Stimulated activated CD8-positive, alpha-beta memory T cell treated with anti-CD3 and anti-CD28 coated beads, Interleukin-15, amount 100 ng/mL, for 1 hour (primary cell): ENCODE data around the gene EPHA2.

Experiments
- DNase-seq: peaks from one replicate; pipeline ENCODE4 v3.0.0-alpha.2; 2020; ENCODE audit warnings: low read depth

Gene EPHA2

DNA sequence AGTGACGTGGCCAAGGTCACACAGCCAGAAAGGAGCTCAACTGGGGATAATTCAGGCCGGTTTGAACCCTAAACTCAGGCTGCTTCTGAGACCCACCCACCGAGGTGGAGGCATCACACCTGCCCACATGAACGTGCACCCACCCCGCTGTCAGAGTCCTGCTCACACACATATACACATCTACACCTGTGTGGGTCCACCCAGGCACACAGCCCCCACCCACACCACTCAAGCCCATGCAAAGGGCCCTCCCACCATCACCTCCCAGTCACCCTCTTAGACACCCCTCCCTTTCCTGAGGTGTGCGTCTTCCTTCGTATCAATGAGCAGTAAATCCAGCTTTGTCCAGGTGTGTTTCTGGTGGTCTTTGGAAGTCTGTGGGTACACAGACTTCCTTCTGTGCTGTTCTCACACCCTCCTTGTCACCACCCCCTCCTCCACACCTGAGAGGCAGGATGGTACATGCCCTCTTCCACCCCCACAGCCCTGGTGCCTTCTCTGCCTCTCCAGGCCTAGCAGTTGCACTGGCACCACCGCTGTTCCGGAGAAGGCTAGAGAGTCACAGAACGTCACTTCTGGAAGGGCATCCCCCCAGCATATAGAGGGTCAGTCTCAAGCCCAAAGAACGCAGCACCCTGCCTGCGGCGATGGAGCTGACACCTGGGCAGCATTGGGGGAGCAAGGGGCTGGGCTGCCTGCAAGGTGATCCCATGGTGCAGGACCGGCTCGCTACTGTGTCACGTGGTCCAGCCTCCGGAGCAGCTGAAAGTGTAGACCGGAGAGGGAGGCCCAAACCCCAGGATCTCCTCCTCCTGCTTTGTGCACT lies 63.6 kb downstream of the EPHA2 start:
- no peak for DNase-seq

DNA sequence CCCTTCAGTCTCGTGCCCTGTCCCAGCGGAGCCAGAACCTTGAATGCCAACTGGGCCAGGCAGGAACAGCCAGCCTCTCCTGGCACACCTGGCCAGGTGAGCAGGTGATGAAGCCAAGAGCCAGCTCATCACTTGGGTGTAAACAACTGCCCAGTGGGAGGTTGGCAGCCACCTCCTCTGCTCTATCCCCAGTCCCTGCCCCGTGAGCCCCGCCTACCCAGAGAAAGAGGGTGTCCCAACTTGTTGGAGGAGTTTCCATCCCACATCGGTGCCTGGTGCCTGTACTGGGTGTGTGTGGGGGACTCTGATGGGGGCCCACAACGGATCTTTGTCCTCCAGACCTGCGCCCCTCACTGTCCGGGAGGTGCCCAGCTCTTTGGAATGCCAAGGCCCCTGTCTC lies 64.6 kb downstream of the EPHA2 start:
- no peak for DNase-seq

DNA sequence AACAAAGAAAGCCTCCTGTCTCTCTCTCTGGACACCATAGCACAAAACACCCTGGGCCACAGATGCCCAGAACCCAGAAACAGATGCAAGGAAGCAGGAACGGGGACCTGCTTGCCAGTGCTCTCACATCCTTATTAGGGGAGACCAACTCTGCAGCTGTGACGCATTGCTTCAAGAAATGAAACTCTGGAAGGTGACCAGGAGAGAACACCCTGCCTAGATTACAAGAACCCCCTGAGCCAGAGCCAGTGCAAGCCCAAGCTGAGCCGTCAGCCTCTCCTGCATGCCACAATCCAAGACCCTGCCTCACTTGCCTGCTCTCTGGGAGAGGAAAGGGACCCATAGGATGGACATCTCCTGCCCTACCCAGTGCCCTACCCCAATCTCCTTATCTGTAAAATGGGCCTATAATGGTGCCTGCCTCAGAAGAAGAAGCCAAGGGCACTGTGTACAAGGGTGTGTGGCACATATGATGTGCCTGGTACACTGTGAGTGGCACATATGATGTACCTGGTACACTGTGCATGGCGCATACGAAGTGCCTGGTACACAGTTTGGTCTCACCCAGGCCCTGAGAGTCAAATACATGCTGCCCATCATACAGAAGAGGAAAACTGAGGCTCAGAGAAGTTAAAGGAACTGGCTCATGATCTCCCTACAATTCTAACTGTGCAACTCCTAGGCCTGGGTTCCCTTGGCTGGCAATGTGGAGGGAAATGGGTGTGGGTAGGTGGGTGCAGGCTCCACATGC lies 65.6 kb downstream of the EPHA2 start:
- DNase-seq = no peak

DNA sequence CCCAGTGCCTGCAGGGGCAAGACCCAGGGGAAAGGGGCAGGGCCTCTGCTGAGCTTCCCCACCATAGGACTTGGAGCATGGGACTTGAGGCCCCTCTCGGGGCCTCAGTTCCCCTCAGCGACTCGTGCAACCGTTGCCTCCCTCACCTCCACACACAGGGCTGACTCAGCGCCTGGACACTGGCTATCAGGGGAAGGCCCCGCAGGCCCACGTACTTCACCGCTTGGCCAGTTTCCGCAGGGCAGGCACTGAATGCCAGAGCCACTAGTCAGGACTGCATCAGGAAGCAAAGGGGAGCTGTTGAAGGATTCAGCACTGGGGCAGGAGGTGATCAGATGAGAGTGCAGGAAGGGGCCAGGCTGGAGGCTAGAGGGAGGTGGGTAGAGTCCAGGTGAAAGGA lies 66.9 kb downstream of the EPHA2 start:
- DNase-seq = no peak

DNA sequence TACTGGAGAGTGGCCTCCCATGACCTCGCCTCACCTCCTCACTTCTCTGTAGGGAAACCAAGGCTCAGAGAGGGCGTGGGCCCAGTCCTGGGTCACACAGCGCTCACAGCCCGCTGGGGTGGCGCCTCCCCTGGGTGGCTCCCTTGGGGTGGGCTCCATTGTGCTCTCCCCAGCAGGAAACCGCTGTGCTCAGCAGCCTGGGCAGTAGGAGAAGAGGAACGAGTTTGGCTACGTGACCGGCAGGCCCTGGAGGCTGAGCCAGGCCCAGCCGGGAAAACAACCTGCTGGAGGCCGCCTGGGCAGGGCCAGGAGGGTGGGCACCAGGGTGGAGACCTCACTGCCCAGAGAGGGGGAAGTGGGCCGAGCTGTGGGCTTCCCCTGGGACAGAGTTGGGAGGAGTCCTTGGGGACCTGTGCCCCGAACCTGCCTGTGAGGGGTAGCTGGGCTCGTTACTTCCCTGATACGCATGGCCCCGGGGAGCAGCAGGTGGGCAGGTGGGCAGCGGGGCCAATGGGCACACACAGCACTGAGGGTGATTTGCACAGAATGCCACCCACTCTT lies 67.4 kb downstream of the EPHA2 start:
- DNase-seq = no peak

DNA sequence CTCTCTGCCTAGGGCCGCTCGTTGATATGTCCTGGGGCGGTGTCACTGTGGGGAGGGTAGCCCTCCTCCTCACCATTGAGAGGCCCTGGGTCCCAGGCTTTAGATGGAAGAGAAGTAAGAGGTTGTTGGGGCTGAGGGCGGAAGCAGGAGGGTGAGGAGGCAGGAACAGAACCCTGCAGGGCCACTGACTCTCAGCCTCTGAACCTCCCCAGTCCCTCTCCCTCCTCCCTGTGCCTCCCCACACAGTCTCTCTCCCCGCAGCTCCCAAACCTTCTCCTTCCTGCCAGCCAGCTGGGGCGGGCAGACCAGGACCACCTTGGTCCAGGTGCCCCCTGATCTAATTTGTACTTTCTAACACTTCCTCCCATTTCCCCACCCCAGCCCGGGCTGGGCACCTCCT lies 68.1 kb downstream of the EPHA2 start:
- DNase-seq = no peak

DNA sequence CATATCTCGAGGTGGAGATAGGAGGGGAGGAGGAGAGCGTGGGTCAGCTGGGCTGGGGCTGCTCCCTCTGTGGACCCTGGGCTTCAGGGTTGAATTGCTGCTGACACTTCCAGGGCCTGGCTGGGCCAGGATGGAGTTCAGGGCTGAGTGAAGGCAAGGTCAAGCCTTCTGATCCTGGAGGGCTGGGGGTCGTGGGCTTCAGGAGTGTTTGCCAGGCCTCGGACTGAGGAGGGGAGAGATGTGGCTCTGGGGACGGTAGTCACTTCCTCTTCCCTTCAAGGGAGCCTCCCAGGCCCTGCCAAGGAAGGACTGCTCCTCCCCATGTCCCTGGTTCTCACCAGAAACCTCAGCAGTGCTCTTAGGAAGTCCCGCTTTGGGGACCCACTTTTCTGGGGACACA lies 70.3 kb downstream of the EPHA2 start:
- no peak for DNase-seq

DNA sequence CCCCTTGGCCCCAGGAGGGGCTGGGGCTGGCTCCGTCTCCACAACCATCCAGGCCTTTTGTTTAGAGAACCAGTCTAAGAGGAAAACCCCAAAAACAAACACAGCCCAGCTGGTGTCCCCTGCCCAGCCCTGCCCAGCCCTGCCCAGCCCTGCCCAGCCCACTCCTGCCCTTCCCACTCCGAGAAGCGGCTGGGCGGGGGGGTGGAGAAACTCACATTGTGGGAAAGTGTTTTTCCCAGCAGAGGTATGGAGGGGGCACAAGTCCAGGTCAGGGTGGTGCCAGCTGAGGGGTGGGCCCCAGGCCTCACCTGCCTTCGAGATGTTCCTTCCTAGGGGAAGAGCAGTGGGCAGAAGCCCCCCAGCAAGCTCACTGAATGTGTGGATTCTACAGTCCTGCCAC lies 72.4 kb downstream of the EPHA2 start:
- no peak for DNase-seq

DNA sequence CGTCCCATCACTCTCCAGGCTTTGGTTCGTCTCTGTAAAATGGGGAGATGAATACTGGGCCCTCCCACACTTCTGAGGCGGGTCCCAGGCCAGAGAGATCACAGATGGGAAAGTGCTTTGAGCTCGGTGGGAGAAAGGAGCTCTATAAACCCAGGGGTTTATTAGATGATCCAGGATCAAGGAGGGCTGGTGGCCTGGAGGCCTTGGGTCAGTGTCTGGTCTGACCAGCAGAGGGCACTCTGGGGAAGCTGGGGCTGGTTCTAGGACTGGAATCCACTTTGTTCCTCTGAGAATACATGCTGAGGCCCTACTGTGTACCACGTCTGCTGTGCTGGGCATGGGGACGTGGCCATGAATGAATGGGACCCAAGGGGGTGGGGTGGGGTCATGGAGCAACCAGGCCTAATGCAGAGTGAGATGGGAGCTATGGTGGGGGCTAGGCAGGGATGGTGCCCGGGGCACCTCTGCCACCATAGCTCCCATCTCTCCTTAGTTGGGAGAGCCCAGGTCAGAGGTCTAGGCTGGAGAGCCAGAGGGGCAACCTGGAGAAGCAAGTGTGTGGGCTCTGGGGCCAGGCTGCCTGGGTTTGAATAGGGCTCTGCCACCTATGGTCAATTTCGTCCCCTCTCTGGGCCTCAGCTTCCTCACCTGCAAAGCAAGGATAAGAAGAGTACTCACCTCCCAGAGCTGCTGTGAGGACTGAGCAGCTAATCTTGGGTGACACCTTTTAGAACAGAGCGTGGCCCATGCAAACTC lies 73.4 kb downstream of the EPHA2 start:
- DNase-seq = peak; percentile 31

DNA sequence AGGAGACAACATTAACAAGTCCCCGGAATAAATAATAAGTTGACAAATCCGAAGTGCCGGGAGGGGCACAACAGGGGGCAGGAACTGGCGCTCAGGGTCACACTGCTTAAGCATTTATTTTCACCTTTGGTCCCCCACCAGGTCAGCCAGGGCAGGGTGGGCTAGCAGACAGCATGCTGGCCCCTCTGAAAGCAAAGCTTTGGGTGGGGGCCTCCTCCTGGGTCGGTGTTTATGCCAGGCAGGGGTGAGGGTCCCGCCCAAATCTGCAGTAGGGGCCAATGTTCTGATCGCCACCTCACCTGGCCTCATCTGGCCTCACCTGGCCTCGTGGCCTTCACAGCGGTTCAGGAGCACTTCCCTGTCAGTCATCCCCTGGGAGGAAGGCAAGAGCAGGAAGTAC lies 74.2 kb downstream of the EPHA2 start:
- DNase-seq = no peak

DNA sequence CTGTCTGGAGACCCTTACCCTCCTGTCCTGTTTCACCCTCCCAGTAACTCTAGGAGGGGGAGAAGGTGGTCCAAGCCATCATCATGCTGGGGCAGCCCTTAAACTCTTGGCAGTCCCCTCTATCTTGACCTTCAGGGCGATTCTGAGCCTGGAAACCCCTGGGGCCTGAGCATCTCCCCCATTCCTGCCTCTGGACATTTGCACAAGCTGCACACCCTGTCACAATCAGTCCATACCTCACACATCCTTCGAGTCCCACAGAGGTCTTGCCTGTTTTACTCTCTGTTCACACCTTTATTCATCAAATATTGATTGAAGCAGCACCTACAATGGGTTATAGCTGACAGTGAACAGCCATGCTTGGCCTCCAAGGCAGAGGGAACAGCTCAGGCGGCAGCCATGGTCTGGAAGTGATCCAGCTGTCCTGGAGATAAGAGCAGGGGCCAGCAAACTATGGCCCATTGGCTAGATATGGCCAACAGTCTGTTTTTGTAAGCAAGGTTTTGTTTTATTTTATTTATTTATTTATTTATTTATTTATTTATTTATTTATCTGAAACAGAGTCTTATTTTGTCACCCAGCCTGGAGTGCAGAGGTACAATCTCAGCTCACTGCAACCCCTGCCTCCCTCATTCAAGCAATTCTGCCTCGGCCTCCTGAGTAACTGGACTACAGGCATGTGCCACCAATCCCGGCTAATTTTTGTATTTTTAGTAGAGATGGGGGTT lies 75.3 kb downstream of the EPHA2 start:
- DNase-seq = no peak

DNA sequence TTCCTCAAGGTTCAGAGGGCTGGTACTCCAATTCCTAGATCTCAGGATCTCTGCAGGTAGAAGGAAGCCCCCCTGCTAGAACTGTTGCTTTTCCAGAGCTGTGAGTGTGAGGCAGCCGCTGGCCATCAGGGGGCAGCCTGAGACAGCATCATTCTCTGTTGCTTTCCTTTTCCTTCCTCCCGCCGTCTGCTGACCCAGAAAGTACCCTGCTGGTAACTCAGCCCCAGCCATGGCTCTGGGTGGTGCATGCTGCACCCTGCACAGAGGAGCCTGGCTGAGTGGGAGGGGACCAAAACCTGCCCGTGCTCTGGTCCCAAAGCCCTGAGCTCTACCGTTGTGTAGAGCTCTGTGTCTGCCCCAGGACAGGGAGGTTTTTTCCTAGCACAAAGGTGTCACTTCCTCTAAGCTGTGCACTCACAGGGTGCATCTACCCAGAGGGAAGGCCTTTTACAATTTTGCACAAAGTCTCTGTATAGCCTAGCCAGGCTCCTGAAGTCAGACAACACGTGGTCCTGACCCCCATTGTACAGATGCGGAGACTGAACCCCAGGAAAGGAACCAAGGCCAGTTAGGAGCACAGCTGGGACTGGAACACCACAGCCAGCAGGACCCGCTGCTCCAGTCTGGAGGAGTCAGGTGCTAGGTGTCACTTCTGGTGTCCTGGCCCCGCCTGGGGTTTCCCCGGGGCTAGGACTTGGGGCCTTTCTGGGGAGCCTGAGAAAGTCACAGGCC lies 76.8 kb downstream of the EPHA2 start:
- DNase-seq = peak; percentile 53

DNA sequence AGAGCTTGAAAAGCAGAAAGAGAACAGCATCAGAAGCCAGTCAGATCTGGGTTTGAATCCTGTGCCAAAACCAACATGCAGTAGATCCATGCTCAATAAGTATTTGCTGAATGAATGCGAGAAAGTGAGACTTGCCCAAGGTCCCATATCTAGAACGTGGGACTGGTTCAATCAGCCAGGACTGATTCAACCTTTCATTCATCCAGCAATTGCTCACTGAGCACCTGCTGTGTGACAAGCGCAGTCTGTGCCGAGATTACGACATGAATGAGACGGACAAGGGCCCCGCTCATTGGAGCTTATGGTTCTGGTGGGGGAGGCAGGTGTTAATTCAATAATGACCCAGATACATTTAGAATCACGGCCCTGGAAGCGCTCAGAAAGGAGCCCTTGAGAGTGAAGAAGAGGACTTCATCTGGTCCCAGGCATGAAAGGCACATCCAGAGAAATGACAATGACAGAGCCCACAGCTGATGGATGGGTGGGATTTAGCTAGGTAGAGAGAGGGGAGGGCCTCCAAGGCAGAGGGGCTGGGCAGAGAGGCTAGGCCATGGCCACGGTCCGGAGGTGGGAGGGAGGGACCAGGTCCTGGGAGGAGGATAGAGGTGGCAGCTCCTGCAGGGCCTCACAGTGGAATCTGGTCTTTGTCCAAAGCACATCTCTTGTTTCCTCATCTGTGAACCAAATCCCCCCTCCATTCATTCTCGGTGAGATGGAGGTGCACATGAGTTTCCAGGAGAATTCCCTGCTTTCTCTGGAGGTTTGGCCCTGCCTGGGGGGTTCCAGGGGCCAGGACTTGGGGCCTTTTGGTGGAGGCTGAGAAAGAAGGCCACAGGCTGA lies 78.2 kb downstream of the EPHA2 start:
- no peak for DNase-seq

DNA sequence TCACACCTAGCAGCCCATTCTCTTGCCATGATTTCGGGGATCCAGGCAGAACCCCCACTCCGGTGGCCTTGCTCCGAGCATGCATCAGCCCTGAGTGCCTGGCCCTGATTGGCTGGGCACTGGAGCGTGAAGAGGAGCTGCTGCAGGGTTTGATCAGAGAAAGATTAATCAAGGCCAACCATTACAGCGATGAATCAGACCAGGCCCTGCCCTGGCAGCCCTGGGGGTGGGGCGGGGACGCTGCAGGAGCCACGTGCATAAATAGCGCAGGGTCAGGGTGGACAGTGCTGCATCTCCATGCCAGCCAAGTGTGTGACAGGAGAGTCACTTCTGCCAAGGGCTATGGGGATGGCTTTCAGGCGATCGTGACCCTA lies 79.0 kb downstream of the EPHA2 start:
- DNase-seq = no peak

DNA sequence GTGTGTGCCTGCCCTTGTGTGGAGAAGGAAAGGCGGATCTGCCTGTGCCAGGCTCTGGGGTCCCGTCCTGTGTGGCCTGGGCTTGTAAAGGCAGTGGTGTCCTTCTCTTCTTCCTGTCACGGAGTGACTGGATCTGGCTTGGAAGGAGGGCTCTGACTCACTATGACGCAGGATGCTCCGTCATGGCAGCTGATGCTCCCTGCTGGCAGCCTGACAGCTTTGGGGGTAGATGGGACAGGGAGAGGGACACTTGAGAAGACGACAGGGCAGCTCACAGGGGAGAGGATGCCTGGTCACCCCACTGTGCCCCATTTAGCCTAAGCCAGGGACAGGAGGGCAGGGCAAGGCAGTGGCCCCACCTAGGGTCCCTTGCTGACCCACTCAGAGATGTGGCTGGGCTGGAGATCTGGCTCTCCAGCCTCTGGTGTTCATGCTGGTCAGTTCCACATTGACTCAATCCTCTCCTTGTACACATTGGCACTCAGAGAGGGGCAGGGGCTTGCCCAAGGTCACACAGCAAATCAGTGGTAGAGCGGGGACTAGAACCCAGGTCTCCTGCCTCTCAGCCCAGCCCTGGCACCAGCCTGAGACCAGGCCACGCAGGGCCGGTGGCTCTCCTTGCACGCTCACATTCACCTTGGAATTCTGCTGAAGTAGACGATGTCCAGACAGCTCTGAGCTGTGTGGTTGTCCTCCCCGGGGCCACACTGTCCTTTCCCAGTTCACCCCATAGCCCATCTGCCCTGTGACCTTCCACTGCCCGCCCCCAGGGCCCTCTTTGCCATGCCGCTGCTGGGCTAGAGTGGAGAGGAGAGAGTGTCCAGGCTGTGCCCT lies 79.6 kb downstream of the EPHA2 start:
- DNase-seq = no peak

DNA sequence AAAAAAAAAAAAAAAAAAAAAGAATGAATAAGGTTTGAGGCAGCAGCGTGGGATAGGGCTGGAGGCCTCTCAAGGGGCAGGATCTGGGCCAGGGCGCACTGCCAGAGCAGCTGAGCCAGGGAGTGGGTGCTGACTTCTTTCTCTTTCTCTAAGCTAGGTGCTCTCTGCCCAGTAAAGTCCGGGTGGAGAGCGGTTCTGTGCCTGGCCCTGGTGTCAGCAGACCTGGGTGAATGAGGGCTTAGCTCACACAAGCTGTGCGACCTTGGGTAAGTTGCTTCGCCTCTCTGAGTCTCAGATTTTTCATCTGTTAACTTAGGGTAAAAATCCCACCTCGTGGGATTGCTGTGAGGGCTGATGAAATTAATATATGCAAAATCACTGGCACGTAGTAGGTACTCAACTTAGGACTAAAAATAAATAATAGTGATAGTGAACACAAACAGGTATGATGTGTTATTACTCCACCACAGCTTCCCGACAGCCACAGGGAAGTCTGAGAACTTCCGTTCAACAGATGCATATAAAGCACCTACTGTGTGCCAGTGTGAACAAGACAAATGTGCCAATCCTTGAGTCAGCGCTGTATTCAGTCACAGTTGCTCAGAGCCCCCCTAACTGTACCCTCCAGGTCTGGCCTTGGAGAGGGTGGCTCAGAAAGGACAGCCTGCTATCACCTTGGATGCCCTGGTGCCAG lies 80.4 kb downstream of the EPHA2 start:
- no peak for DNase-seq
